ENCODE results near the gene SMTNL2. TPM values are rescaled to one million over a fixed set of nuclear protein-coding genes. Genes with fewer than 3 reads are reported as not detected.

Gene SMTNL2
- total RNA-seq, 1 experiment from 2014 or later = not detected

- H3K9me3 ChIP-seq (ENCODE audit: low read depth, low read length, poor library complexity, severe bottlenecking) = no peaks in the 10 kb centered on the region
- H3K27ac ChIP-seq (ENCODE audit: low read depth, low read length, poor library complexity, severe bottlenecking) = no peak overlapping the region
- no peak for TF ChIP-seq CTCF (conservative IDR thresholded peaks at IDR 0.05; ENCODE audit: low read depth, low read length)
- no peak for TF ChIP-seq EZH2 (IDR thresholded peaks at IDR 0.05; ENCODE audit: borderline replicate concordance, low read depth, low read length, poor library complexity, severe bottlenecking)
- intact Hi-C loops (cut with micrococcal nuclease; ENCODE audit: unreplicated experiment) = no loop called here
- H3K4me1 ChIP-seq (ENCODE audit: insufficient read depth, low read length, poor library complexity, severe bottlenecking) = peaks cover 17% of the 10 kb centered on the region
- H3K4me3 ChIP-seq (ENCODE audit: low read depth, low read length, poor library complexity, severe bottlenecking) = no peak overlapping the region
- no peaks in the 10 kb centered on the region for H3K27me3 ChIP-seq (replicated peaks; ENCODE audit: insufficient read depth, low read depth, low read length, poor library complexity)
- ChIA-PET POLR2A (ENCODE audit: low non-redundant PET) (no interaction called here), CTCF (no interaction called here)
- H3K36me3 ChIP-seq (ENCODE audit: insufficient read depth, low read length, poor library complexity, severe bottlenecking) = no peaks in the 10 kb centered on the region
- DNase-seq (ENCODE audit: low spot score) = no peak
- no TSS peak for BruUV-seq (replicated peaks)
These were observed 23.0 kb downstream of the SMTNL2 start for GRCh38 chr17:4607261-4607741.

GRCh38 chr17:4607773-4608187 is 23.5 kb downstream of the SMTNL2 start:
- ChIA-PET POLR2A (ENCODE audit: low non-redundant PET) (no interaction called here), CTCF (no interaction called here)
- Histone ChIP-seq H3K9me3 (ENCODE audit: low read depth, low read length, poor library complexity, severe bottlenecking) (no peaks in the 10 kb centered on the region), H3K27me3 (replicated peaks; ENCODE audit: insufficient read depth, low read depth, low read length, poor library complexity) (no peaks in the 10 kb centered on the region), H3K36me3 (ENCODE audit: insufficient read depth, low read length, poor library complexity, severe bottlenecking) (no peaks in the 10 kb centered on the region), H3K27ac (ENCODE audit: low read depth, low read length, poor library complexity, severe bottlenecking) (no peak overlapping the region), H3K4me1 (ENCODE audit: insufficient read depth, low read length, poor library complexity, severe bottlenecking) (peaks cover 17% of the 10 kb centered on the region), H3K4me3 (ENCODE audit: low read depth, low read length, poor library complexity, severe bottlenecking) (no peak overlapping the region)
- intact Hi-C loops (cut with micrococcal nuclease; ENCODE audit: unreplicated experiment) = no loop called here
- TF ChIP-seq EZH2 (IDR thresholded peaks at IDR 0.05; ENCODE audit: borderline replicate concordance, low read depth, low read length, poor library complexity, severe bottlenecking) = no peak
- TF ChIP-seq CTCF (conservative IDR thresholded peaks at IDR 0.05; ENCODE audit: low read depth, low read length) = no peak
- no TSS peak for BruUV-seq (replicated peaks)
- DNase-seq (ENCODE audit: low spot score) = peak; percentile 34

GRCh38 chr17:4609761-4610160 is 25.4 kb downstream of the SMTNL2 start:
- no peak for DNase-seq (ENCODE audit: low spot score)
- no peak for TF ChIP-seq EZH2 (IDR thresholded peaks at IDR 0.05; ENCODE audit: borderline replicate concordance, low read depth, low read length, poor library complexity, severe bottlenecking)
- TF ChIP-seq CTCF (conservative IDR thresholded peaks at IDR 0.05; ENCODE audit: low read depth, low read length) = no peak
- Histone ChIP-seq H3K27me3 (replicated peaks; ENCODE audit: insufficient read depth, low read depth, low read length, poor library complexity) (no peaks in the 10 kb centered on the region), H3K36me3 (ENCODE audit: insufficient read depth, low read length, poor library complexity, severe bottlenecking) (no peaks in the 10 kb centered on the region), H3K4me1 (ENCODE audit: insufficient read depth, low read length, poor library complexity, severe bottlenecking) (peaks cover 9% of the 10 kb centered on the region), H3K4me3 (ENCODE audit: low read depth, low read length, poor library complexity, severe bottlenecking) (no peak overlapping the region), H3K27ac (ENCODE audit: low read depth, low read length, poor library complexity, severe bottlenecking) (no peak overlapping the region), H3K9me3 (ENCODE audit: low read depth, low read length, poor library complexity, severe bottlenecking) (no peaks in the 10 kb centered on the region)
- CTCF ChIA-PET = no interaction called here
- intact Hi-C loops (cut with micrococcal nuclease; ENCODE audit: unreplicated experiment) = no loop called here
- BruUV-seq (replicated peaks) = no TSS peak
- POLR2A ChIA-PET (ENCODE audit: low non-redundant PET) = no interaction called here
